Neural crest cell (in vitro differentiated cells): ENCODE results near the gene ARL15. TPM values are rescaled to one million over a fixed set of nuclear protein-coding genes. Genes with fewer than 3 reads are reported as not detected.

Experiments
- DNase-seq: peaks from one replicate; pipeline ENCODE4 v3.0.0; 2021; ENCODE audit warnings: low read depth, mixed read lengths, low spot score
- H3K27ac Mint-ChIP-seq: one replicate; pipeline ENCODE4 v1.8.0; 2021; ENCODE audit warnings: mild to moderate bottlenecking, mixed read lengths; ENCODE audit not compliant: unreplicated experiment
- H3K27me3 Mint-ChIP-seq: 2 replicates; pipeline ENCODE4 v1.8.0; 2021; ENCODE audit warnings: low read depth, mild to moderate bottlenecking, mixed read lengths
- H3K36me3 Mint-ChIP-seq: 2 replicates; pipeline ENCODE4 v1.8.0; 2021; ENCODE audit warnings: low read depth, mild to moderate bottlenecking, mixed read lengths
- H3K4me1 Mint-ChIP-seq: 2 replicates; pipeline ENCODE4 v1.8.0; 2021; ENCODE audit warnings: mixed read lengths
- H3K4me3 Mint-ChIP-seq: one replicate; pipeline ENCODE4 v1.8.0; 2021; ENCODE audit warnings: mild to moderate bottlenecking, mixed read lengths
- H3K9me3 Mint-ChIP-seq: 2 replicates; pipeline ENCODE4 v1.8.0; 2021; ENCODE audit warnings: mixed read lengths
- total RNA-seq: library from RNA; stranded (reverse); gene quantifications from 2 replicates; pipeline ENCODE4 v1.2.1, GENCODE V29; 2021
- TF ChIP-seq, protein P1 (sequence below): fragments of 200-600 bp; sonication (generic); conservative IDR thresholded peaks from 2 replicates; pipeline ENCODE4 v1.5.0; 2021; ENCODE audit warnings: antibody characterized with exemption, mild to moderate bottlenecking

Gene ARL15
- total RNA-seq, 1 donor from 2014 or later: 18.4 TPM

DNA sequence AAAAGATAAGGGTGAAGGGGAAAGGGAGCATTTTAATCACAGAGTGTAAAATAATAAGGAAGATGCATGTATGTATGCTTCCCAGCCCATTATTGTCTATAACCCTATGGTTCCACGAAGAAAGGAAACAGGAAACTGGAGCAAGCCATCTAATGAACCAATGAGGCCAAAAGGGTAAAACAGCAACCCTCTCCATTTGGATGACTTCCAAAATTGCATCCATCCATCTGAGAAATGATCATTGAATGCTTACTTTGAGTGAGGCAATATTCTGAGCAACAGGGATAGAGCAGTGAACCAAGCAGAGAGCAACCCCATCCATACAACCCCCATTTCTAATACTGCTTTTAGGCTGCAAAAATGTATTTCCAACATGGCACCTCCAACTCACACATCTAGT, 46.9 kb downstream of the ARL15 start:
- H3K27me3 Mint-ChIP-seq: no peaks in the 10 kb centered on the region
- no peak for DNase-seq
- H3K9me3 Mint-ChIP-seq: peaks cover 5% of the 10 kb centered on the region
- H3K4me3 Mint-ChIP-seq: no peak overlapping the region
- TF ChIP-seq, protein P1, sequence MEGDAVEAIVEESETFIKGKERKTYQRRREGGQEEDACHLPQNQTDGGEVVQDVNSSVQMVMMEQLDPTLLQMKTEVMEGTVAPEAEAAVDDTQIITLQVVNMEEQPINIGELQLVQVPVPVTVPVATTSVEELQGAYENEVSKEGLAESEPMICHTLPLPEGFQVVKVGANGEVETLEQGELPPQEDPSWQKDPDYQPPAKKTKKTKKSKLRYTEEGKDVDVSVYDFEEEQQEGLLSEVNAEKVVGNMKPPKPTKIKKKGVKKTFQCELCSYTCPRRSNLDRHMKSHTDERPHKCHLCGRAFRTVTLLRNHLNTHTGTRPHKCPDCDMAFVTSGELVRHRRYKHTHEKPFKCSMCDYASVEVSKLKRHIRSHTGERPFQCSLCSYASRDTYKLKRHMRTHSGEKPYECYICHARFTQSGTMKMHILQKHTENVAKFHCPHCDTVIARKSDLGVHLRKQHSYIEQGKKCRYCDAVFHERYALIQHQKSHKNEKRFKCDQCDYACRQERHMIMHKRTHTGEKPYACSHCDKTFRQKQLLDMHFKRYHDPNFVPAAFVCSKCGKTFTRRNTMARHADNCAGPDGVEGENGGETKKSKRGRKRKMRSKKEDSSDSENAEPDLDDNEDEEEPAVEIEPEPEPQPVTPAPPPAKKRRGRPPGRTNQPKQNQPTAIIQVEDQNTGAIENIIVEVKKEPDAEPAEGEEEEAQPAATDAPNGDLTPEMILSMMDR: no peak
- peaks cover 18% of the 10 kb centered on the region for H3K4me1 Mint-ChIP-seq
- H3K36me3 Mint-ChIP-seq: no peaks in the 10 kb centered on the region
- no peak overlapping the region for H3K27ac Mint-ChIP-seq

DNA sequence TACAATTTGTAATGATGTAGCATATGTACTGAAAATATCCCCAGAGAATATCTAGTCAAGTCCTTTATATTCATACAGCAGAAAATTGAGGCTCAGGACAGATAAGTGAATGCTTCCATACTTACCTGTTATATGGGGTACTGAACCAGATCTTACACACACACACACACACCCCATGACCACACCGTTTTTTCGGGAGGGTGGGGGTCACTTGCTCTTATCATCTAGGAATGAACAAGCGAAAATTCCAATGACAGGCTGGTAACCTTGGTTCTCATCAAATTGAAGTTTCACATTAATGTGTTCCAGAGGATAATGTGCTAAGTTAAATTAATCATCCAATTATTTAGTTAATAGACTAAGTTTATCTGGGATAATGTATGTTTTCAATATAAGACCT, 48.8 kb downstream of the ARL15 start:
- no peak for DNase-seq
- peaks cover 18% of the 10 kb centered on the region for H3K4me1 Mint-ChIP-seq
- H3K27me3 Mint-ChIP-seq: no peaks in the 10 kb centered on the region
- H3K4me3 Mint-ChIP-seq: no peak overlapping the region
- no peak overlapping the region for H3K27ac Mint-ChIP-seq
- H3K36me3 Mint-ChIP-seq: no peaks in the 10 kb centered on the region
- H3K9me3 Mint-ChIP-seq: peaks cover 7% of the 10 kb centered on the region
- TF ChIP-seq, protein P1: no peak

DNA sequence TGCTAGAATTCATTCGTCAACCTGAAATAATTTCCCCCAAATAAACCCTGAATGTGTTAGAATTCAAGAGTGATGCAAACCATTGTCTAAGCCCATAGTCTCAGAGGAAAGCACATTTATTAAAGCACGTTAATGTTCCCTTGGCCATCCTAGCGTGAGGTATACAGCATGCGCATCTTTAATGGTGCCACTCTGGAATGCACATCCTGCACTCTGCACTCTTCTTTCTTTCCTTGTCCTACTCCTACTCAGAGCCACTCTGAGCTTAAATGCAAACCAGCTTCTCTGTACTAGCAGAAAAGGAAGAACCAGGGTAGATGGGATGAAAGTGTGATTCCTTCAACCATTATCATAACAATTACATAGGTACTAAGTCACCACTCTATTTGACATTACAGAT, 50.4 kb downstream of the ARL15 start:
- TF ChIP-seq, protein P1: no peak
- Mint-ChIP-seq H3K9me3 (peaks cover 7% of the 10 kb centered on the region), H3K27me3 (no peaks in the 10 kb centered on the region), H3K4me3 (no peak overlapping the region), H3K27ac (no peak overlapping the region), H3K4me1 (peaks cover 18% of the 10 kb centered on the region), H3K36me3 (no peaks in the 10 kb centered on the region)
- no peak for DNase-seq

DNA sequence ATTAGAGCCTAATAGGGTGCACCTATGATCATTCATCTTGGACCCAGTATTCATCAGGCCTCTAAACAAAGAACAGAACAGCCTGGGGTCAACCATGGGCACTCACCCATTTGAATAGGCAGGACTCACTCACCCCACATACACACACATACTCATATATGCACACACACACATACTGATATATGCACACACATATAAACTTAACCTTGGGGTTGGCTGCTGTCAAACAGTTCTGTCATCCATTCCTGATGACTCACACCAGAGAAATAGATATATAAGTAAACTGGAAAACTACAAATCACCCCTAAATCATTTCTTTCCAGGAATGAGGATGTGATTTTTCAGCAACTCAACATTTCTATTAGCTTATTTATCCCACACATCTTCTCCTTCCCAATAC, 51.3 kb downstream of the ARL15 start:
- Mint-ChIP-seq H3K4me1 (peaks cover 11% of the 10 kb centered on the region), H3K36me3 (no peaks in the 10 kb centered on the region), H3K4me3 (no peak overlapping the region), H3K9me3 (peaks cover 6% of the 10 kb centered on the region), H3K27ac (no peak overlapping the region), H3K27me3 (no peaks in the 10 kb centered on the region)
- no peak for DNase-seq
- TF ChIP-seq, protein P1: no peak

DNA sequence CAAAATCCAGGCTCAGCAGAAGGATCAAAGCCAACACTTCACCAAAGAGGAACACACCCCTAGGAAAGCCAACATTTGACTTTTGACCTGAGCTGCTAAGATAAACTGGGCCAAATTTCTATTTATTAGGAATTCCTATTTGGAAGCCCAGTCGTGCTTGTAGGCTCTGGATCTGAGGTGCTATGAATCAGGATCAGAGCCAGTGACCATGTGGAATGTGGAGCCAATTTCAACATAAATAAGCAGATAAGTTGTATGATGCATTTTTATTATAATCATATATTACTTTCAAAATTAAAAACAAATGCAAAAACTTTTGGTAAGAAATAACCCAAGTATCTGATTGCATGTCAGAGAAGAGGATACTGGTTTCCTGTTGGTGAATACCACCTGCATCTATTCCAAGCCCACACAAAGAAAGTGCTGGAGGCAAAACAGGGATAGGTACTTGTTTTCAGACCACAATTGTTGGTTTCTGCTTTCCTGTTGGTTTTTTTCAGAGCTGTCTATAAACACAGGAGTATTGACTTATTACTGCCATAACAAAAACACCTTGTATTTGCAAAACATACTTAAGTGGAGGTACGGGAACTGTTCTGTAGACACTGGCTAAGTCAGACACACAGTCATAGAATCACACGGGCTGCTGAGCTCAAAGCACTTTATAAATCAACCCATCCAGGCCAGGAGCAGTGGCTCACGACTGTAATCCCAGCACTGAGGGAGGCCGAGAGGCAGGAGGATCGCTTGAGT, 52.8 kb downstream of the ARL15 start:
- H3K27me3 Mint-ChIP-seq: no peaks in the 10 kb centered on the region
- no peaks in the 10 kb centered on the region for H3K4me1 Mint-ChIP-seq
- no peak for DNase-seq
- peaks cover 3% of the 10 kb centered on the region for H3K9me3 Mint-ChIP-seq
- H3K36me3 Mint-ChIP-seq: no peaks in the 10 kb centered on the region
- TF ChIP-seq, protein P1: no peak
- H3K4me3 Mint-ChIP-seq: no peak overlapping the region
- no peak overlapping the region for H3K27ac Mint-ChIP-seq
